DMS 273 treated with DMSO at 0.1 percent for 48 hours (cell line): ENCODE measurements around the gene TCAP.
"Not testable (repeated sequence)": the region's sequence is repeated elsewhere in the genome, so short reads cannot be mapped to it uniquely, and the experiment has no call there.

ENCODE experiments used
- DNase-seq: peaks from one replicate; lab custom pipeline; 2025; lab: John Stamatoyannopoulos, UW

The TCAP gene

DNA sequence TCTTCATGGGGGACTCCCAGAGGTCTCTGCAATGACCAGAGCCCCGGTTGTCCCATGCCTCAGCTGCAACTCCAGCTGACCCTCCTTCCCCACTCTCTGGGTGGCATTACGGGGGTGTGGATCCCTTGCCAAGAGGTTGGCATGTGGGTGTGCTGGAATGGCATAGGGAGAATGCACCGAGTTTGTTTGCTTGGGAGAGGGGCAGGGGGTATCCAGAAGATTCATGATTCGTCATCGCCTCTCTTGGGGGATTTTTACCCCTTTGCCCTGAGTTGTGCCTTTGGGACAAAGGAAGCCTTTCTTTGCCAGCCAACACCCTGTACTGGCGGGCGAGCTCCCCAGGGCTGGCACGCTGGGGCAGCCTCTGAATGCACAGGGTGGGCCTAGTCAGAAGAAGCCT lies 41.2 kb downstream of the TCAP start:
- DNase-seq, result no peak

DNA sequence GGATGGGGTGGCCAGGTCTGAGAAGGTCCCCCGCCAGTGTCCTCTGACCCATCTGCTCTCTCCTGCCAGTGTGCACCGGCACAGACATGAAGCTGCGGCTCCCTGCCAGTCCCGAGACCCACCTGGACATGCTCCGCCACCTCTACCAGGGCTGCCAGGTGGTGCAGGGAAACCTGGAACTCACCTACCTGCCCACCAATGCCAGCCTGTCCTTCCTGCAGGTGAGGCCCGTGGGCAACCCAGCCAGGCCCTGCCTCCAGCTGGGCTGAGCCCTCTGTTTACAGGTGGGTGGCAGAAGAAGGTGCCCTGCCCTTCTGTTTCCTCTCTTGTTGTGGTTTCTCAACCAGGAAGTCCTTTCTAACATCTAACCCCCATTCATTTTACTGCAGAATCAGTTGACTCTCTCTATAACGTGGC lies 41.8 kb downstream of the TCAP start:
- DNase-seq, result no peak

DNA sequence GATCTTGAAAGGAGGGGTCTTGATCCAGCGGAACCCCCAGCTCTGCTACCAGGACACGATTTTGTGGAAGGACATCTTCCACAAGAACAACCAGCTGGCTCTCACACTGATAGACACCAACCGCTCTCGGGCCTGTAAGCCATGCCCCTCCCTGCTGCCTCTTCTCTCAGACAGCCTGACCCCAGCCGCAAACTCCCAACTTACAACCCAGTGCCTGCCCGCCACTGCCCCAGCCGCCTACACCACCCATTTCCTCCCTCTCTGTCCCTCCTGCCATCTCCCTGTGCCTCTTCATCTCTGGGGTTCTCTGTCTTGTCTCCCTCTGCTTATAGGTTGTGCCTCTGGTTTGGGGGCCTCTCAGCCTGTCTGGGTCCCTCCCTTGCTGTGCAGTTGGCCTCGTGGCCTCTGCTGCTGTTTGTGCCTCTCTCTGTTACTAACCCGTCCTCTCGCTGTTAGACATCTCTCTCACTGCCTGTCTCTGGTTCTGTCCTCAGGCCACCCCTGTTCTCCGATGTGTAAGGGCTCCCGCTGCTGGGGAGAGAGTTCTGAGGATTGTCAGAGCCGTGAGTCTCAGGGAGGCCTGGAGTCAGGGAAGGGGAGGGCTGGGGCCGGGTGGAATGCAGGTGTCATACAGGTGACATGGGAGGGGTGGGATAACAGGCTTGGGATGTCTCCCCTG lies 44.3 kb downstream of the TCAP start:
- no peak for DNase-seq

DNA sequence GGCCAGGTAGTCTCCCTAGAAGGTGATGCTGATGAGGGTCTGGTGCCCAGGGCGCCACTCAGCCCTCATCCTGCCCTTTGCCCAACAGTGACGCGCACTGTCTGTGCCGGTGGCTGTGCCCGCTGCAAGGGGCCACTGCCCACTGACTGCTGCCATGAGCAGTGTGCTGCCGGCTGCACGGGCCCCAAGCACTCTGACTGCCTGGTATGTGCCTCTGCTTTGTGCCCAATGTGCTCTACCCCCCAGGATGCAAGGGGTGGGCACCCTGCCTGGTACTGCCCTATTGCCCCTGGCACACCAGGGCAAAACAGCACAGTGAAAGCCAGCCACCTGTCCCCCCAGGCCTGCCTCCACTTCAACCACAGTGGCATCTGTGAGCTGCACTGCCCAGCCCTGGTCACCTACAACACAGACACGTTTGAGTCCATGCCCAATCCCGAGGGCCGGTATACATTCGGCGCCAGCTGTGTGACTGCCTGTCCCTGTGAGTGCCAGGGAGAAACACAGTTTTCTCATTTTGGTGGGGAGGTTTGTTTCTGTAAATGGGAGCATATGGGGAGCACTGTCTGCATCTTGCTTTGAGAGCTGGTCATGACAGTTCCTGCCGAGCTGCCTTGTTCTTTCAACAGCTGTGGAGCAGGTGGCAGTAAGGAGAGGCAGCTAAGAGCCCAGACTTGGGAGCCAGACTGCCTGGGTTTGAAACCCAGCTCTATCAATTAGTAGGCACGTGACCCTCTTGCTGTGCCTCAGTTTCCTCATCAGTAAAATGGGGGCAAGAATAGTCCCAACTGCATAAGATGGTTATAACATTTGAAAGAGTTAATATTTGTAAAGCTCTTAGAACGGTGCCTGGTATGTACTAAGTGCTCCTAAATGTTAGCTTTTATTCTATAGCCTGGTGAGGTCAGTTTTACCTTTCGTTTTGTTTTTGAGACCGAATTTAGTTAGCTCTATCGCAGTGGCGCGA lies 45.1 kb downstream of the TCAP start:
- no peak for DNase-seq

DNA sequence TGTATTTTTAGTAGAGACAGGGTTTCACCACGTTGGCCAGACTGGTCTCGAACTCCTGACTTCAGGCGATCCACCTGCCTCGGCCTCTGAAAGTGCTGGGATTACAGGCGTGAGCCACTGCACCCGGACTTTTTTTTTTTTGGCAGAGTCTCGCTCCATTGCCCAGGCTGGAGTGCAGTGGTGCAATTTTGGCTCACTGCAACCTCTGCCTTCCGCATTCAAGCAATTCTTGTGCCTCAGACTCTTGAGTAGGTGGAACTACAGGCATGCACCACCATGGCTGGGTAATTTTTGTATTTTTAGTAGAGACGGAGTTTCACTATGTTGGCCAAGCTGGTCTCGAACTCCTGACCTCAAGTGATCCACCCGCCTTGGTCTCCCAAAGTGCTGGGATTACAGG lies 45.9 kb downstream of the TCAP start:
- DNase-seq, result not testable (repeated sequence)

DNA sequence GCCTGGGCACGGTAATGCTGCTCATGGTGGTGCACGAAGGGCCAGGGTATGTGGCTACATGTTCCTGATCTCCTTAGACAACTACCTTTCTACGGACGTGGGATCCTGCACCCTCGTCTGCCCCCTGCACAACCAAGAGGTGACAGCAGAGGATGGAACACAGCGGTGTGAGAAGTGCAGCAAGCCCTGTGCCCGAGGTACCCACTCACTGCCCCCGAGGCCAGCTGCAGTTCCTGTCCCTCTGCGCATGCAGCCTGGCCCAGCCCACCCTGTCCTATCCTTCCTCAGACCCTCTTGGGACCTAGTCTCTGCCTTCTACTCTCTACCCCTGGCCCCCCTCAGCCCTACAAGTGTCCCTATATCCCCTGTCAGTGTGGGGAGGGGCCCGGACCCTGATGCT lies 46.7 kb downstream of the TCAP start:
- DNase-seq, result no peak

DNA sequence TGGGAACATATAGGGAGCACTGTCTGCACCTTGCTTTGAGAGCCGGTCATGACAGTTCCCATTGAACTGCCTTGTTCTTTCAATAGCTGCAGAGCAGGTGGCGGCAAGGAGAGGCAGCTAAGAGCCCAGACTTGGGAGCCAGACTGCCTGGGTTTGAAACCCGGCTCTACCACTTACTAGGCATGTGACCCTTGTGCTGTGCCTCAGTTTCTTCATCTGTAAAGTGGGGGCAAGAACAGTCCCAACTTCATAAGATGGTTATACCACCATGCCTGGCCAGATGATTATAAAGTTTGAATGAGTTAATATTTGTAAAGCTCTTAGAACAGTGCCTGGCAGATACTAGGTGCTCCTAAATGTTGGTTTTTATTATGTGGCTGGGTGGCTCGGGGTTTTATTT lies 49.1 kb downstream of the TCAP start:
- DNase-seq, result no peak

DNA sequence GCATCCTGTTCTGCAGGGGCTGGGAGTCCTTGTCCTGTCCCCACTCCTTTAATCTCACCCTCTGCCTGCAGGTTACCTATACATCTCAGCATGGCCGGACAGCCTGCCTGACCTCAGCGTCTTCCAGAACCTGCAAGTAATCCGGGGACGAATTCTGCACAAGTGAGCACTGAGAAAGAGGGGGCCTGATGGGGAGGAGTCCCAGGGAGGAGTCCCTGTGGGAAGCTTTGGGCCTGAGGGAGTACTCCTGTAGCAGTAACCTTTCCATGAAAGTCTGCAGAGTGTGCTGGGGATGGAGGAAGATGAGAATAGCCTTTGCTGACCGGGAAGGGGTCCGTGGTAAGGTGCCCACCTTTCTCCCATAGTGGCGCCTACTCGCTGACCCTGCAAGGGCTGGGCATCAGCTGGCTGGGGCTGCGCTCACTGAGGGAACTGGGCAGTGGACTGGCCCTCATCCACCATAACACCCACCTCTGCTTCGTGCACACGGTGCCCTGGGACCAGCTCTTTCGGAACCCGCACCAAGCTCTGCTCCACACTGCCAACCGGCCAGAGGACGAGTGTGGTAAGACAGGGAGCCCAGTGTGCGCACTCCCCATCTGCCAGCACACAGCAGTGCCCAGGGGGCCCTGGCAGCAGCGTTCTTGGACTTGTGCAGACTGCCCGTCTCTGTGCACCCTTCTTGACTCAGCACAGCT lies 50.4 kb downstream of the TCAP start:
- DNase-seq, result no peak
